ENCODE data around the gene RGS11. TPM values are rescaled to one million over a fixed set of nuclear protein-coding genes. Genes with fewer than 3 reads are reported as not detected.
"Not testable (repeated sequence)": the region's sequence is repeated elsewhere in the genome, so short reads cannot be mapped to it uniquely, and the experiment has no call there.

RGS11 gene
- total RNA-seq, 1 donor from 2014 or later: 2.7 TPM

DNA sequence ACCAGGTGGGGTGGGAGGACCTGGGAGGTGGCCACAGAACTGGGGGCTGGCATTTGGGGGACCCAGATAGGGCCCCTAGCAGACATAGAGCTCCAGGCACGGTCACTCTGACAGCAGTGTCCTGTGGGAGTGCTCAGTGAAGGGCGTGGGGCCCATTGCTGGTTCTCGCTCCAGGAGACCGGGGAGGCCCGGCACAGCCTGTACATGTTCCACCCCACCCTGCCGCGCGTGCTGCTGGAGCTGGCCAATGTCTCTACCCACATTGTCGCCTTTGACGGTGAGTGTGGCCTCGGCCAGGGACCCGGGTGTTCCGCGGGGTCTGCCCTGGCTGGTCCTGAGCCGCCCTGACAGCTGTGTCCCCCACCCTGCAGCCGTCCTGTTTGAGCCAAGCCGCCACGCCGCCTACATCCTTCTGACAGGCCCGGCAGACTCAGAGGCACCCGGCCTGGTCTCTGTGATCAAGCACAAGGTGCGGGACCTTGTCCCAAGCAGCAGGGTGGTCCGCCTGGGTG lies 11.2 kb downstream of the RGS11 start:
- no peak for DNase-seq (ENCODE audit: low read depth, low spot score)

GRCh38 chr16:263944-264343 lies 11.8 kb downstream of the RGS11 start:
- no peak for DNase-seq (ENCODE audit: low read depth, low spot score)

DNA sequence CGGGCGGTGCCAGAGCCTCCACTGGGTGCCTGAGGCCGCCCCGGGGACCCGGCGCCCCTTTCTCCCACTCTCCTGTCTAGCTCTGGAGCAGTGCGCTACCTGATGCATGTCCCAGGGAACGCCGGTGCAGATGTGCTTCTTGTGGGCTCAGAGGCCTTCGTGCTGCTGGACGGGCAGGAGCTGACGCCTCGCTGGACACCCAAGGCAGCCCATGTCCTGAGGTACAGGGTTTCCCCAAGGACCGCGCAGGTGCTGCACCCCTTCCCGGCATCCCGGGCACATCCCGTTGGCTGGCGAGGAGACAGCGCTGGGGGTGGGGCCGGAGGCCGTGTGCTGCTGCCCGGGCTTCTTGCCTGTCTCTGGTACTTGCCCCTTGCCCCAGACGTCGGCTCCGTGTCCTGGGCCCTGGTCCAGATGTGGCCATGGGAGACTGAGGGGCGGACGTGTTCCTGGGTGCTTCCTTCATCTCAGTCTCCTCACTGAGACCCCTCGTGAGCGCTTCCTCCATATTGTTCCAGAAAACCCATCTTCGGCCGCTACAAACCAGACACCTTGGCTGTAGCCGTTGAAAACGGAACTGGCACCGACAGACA lies 12.5 kb downstream of the RGS11 start:
- no peak for DNase-seq (ENCODE audit: low read depth, low spot score)

- DNase-seq (ENCODE audit: low read depth, low spot score): no peak
These were observed 13.5 kb downstream of the RGS11 start for GRCh38 chr16:262121-262745.

DNA sequence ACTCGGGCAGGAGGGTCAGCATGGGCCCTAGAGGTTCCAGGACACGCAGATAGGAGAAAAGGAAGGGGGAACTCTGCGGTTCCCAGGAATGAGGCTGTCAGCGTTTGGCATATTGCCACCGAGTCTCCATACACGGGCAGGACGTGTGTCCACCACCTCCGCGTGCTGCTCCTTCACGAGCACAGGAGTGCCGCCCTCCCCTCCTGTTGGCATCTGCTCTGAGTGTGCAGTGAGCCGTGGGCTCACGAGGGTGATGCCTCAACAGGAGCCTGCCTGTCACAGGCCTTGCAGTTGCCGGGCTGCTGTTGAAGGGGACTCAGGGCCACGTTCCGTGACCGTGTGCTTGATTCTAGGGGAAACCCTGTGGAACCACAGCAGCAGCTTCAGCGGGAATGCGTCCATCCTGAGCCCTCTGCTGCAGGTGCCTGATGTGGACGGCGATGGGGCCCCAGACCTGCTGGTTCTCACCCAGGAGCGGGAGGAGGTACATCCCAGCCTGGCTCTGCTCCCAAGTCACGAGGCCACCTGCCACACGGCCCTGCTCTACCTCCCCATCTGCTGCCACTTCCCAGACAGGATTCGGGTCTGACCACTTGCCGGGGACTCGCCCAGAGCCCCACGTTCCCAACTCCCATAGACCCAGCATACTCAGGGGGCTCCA lies 14.6 kb downstream of the RGS11 start:
- DNase-seq (ENCODE audit: low read depth, low spot score): no peak

DNA sequence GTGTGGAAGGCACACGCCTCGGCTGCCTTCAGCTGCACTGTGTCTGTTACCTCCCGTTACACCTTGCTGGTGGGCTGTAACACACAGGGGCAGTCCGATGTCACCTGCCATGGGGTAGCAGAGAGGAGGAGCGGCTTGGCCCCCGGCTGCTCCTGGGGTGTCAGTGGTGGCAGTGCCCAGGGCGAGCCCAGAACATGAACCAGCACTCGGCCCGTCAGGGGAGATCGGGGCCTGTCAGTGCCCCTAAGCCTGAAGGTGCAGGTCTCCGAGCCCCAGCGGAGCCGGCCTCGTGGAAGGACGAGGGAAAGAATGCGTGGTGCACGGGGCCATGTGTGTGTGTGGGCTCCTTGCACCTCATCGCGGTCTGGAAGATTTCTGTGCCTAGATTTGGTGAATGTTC lies 15.4 kb downstream of the RGS11 start:
- DNase-seq (ENCODE audit: low read depth, low spot score): no peak

GRCh38 chr16:259814-260253 lies 15.9 kb downstream of the RGS11 start:
- DNase-seq (ENCODE audit: low read depth, low spot score): no peak

DNA sequence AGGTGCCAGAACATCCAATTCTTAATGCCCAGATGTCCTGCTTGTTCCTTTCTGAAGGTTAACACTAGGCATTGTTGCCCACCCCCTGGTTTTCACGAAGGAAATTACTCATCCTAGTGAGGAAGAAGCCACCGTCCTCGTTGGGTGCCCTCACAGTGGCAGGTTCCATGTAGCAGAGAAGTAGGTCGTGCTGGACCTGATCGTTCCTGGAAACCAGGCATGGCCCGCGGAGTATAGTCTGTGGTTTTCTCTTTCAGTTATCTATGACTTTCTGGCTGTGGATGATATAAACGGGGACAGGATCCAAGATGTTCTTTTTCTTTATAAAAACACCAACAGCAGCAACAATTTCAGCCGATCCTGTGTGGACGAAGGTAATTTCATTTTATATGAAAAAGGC lies 16.5 kb downstream of the RGS11 start:
- DNase-seq (ENCODE audit: low read depth, low spot score): no peak

DNA sequence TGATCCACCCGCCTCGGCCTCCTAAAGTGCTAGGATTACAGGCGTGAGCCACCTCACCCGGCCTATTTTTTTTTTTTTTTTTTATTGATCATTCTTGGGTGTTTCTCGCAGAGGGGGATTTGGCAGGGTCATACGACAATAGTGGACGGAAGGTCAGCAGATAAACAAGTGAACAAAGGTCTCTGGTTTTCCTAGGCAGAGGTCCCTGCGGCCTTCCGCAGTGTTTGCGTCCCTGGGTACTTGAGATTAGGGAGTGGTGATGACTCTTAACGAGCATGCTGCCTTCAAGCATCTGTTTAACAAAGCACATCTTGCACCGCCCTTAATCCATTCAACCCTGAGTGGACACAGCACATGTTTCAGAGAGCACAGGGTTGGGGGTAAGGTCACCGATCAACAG lies 17.7 kb downstream of the RGS11 start:
- DNase-seq (ENCODE audit: low read depth, low spot score): not testable (repeated sequence)

- DNase-seq (ENCODE audit: low read depth, low spot score): no peak
These were observed 20.6 kb downstream of the RGS11 start for GRCh38 chr16:255183-255582.

DNA sequence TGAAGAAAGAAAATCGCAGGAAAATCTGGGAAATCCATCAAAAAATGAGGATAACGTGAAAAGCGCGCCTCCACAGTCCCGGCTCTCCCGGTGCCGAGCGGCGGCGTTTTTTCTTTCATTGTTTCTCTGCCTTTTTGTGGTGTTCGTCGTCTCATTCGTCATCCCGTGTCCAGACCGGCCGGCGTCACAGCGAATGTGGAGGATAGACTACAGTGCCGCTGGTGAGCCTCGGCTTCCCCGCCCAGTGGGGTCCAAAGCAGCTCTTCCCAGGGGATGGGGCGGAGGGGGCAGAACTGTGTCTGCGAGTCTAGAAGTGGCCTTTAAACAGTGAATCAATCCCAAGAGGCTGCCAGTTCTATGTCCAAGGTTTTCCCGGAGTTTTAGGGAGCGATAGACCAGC lies 21.3 kb downstream of the RGS11 start:
- DNase-seq (ENCODE audit: low read depth, low spot score): no peak

GRCh38 chr16:253833-254232 lies 21.9 kb downstream of the RGS11 start:
- no peak for DNase-seq (ENCODE audit: low read depth, low spot score)

DNA sequence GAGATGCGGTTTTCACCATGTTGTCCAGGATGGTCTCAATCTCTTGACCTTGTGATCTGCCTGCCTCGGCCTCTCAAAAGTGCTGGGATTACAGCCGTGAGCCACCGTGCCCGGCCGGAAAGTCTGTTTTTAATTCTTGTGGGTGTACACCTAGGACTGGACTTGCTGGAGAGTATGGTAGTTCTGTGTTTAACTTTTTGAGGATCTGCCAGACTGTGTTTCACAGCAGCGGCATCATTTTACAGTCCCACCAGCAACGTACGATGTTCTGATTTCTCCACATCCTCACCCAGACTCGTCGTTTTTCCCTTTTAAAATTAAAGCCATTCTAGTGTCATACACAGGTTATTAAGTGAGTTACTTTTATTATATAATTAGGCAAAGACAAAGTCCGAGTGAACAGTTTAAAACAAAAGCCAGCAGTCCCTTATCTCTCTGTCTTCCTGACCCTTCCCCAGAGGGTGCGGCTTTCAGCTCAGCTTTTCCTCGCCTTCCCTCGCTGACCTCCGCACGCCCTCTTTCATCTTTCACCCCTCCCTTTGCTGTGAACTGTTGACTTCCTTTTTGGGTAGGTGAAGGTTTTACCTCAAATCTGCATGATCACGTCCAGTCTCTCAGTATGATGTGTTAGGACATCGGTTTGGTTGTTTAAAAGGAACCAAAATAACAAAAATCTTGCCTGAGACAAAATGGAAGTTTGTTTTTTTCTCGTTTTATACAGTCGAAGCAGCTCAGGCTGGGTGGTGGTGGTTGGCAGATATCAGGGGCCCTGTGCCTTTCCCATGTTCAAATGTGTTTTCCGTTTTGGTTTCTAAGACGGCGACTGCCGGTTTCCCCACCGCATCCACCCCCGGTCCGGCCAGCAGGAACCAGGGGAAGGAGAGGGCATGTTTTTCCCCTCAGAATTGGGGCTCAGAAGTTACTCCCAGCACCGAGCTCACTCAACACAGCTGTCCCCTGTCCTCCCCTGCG lies 23.1 kb downstream of the RGS11 start:
- no peak for DNase-seq (ENCODE audit: low read depth, low spot score)

- no peak for DNase-seq (ENCODE audit: low read depth, low spot score)
These were observed 26.3 kb downstream of the RGS11 start for GRCh38 chr16:249431-249830.

DNA sequence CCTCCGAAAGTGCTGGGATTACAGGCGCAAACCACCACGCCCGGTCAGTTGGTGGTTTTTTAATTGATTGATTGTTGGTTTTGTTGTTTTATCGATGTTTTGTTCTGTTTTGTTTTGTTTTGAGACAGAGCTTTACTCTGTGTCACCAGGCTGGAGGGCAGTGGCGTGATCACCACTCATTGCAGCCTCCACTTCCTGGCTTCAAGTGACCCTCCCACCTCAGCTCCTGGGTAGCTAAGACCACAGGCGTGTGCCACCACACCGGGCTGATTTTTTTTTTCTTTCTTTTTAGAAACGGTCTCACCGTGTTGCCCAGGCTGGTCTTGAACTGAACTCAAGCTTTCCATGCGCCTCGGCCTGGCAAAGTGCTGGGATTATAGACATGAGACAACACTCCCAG lies 28.7 kb downstream of the RGS11 start:
- DNase-seq (ENCODE audit: low read depth, low spot score): no peak

DNA sequence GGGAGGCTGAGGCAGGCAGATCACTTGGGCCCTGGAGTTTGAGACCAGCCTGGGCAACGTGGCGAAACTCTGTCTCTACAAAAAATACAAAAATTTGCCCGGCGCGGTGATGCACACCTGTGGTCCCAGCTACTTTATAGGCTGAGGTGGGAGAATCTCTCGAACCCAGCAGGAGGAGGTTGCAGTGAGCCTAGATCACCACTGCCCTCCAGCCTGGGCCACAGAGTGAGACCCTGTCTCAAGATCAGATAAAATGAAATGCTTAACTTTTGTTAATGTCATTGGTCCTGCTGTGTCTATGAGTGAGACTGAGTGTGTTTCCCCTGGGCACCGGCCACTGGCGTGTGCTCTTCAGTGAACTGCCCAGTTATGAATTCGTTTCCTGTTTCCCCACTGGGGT lies 30.6 kb downstream of the RGS11 start:
- no peak for DNase-seq (ENCODE audit: low read depth, low spot score)

DNA sequence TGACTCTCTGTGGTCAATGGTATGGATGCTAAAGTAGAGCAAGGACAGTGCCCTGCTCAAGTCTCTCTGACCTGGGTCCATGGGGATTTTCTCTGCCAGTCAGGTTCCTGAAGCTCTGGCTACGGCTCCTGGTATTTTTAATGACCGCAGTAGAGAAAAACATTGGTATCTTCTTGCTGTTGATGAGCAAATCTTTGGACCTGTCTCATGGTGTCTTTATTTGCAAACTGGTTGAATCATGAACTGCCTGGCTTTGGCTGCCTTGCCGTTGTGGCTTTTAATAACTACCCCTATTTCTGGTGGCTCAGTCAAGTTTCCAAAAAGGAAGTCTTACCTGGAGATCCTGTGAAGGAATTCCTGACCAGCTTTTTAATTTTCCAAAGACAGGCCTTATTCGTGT lies 32.4 kb downstream of the RGS11 start:
- DNase-seq (ENCODE audit: low read depth, low spot score): no peak

GRCh38 chr16:242281-242680 lies 33.5 kb downstream of the RGS11 start:
- DNase-seq (ENCODE audit: low read depth, low spot score): no peak

- no peak for DNase-seq (ENCODE audit: low read depth, low spot score)
These were observed 35.2 kb downstream of the RGS11 start for GRCh38 chr16:240559-240958.

- DNase-seq (ENCODE audit: low read depth, low spot score): no peak
These were observed 35.8 kb downstream of the RGS11 start for GRCh38 chr16:239948-240277.

GRCh38 chr16:234468-235305 lies 41.1 kb downstream of the RGS11 start, which contains the start of gene FAM234A:
Gene FAM234A (plus strand): TSS chr16:234821. CDS start chr16:254414, 19,593 bp downstream.
- DNase-seq (ENCODE audit: low read depth, low spot score): peak; percentile 52

All from pulmonary artery endothelial cell (primary cell).